UCSD-AML1 (cell line): Measurements from ENCODE around the gene PDZD2.
A peak's percentile ranks its signal among the peaks of the same experiment; 100 is the strongest.
"Not testable (repeated sequence)": the region's sequence is repeated elsewhere in the genome, so short reads cannot be mapped to it uniquely, and the experiment has no call there.

Source experiments
- DNase-seq: peaks from one replicate; lab custom pipeline; 2025; ENCODE audit not compliant: unreplicated experiment; lab: John Stamatoyannopoulos, UW

The PDZD2 gene

GRCh38 chr5:31638748-31639418, at the start of gene PDZD2:
Gene PDZD2, plus strand, starts transcription at chr5:31639131.
- DNase-seq, result peak; percentile 69

DNA sequence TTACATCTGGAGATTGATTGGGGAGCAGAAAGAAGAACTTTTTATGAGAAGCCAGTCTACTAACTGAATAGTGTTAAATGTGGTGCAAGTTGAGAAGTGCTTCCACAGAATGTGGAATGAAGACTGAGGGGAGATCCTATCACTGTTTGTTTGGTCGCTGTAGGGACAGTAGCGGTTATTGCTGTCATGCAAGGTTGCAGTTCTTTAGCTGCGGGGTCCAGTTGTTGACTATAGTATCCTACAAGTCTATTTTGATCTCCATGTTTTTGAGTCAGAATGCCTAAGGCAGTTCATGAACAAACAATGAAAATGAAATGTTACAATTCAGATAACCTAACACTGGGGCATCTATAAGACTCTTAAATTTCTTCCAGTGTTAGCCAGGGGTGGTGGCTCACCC, 45.3 kb upstream of the PDZD2 start:
- DNase-seq, result no peak

- DNase-seq, result no peak
Measured at GRCh38 chr5:31596354-31596753, 42.6 kb upstream of the PDZD2 start.

GRCh38 chr5:31598640-31599611, 40.0 kb upstream of the PDZD2 start:
- DNase-seq, result no peak

- not testable (repeated sequence) for DNase-seq
Measured at GRCh38 chr5:31602305-31602704, 36.6 kb upstream of the PDZD2 start.

DNA sequence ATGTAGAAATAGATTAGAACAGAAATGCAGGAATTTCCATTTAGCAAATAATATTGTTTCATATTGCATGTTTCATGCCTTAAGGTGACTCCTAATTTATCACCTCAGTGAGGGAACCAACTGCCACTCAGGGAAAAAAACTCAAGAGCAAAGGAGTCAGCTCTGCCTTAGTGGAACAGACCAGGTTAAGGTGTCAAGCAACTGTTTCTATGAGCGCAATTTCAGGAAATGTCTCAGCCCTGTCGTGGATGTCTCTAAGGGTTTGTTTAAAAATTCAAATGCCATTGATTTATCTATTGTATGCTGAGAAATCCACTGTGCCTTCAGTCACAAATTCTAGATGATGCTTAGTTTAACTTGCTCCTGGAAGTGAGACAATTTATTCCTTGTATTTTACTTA, 34.7 kb upstream of the PDZD2 start:
- no peak for DNase-seq

DNA sequence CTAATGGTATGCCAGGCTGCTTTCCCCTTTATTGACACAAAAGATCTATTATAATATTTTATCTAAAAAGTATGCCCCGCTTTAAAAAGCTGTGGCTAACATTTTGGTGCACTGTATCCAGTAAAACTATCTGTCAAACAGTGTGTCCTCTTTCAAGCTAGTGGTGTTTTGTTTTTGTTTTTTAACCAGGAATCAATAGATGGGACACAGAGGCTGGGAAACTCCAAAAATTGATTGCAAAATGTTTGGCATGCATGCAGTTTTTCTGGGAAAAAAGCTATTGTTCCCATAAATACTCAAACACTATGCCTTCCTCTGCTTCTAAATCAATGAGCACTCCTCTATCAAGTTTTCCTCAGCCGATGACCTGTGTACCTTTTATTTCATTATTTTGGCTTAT, 34.3 kb upstream of the PDZD2 start:
- no peak for DNase-seq

- no peak for DNase-seq
Measured at GRCh38 chr5:31605920-31606319, 33.0 kb upstream of the PDZD2 start.

DNA sequence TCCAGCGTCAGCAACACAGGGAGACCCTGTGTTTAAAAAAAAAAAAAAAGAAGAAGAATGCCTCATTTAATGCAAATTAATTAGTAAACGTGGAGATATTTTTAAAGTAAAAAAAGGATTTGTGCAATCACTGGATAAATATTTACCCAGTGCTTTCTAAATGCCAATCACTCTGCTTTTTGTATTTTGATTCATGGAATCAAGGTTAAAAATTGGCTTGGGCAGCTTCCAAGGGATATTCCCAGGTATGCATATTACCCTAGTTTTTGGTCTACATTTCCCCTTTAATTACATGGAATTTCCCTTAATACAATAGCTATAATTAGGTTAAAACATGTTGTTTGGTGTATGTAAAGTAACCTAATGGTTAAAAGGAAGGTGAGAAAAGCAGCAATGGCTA, 31.4 kb upstream of the PDZD2 start:
- no peak for DNase-seq

- DNase-seq, result no peak
Measured at GRCh38 chr5:31611002-31611401, 27.9 kb upstream of the PDZD2 start.

GRCh38 chr5:31613651-31614050, 25.3 kb upstream of the PDZD2 start:
- no peak for DNase-seq

- DNase-seq, result no peak
Measured at GRCh38 chr5:31614151-31615020, 24.5 kb upstream of the PDZD2 start.

DNA sequence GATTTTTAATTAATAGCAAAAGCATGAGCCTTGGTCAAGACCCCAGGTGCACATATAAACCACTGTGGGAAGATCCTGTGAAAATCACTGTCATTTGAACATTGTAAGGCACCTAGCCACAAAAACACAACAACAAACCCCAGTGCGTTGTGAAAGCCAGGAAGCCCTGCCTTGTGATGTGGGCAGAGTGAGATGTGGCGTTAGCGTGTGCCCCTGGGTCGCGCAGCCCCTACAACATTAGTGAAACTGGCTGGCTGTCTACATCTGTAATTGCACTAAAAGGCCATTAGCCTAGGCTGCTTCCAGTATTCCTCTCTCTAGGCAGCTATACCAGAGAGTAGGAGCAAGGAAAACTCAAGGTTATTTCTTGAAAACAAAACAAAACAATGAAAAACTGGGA, 21.1 kb upstream of the PDZD2 start:
- DNase-seq, result no peak

- DNase-seq, result no peak
Measured at GRCh38 chr5:31620026-31620425, 18.9 kb upstream of the PDZD2 start.

DNA sequence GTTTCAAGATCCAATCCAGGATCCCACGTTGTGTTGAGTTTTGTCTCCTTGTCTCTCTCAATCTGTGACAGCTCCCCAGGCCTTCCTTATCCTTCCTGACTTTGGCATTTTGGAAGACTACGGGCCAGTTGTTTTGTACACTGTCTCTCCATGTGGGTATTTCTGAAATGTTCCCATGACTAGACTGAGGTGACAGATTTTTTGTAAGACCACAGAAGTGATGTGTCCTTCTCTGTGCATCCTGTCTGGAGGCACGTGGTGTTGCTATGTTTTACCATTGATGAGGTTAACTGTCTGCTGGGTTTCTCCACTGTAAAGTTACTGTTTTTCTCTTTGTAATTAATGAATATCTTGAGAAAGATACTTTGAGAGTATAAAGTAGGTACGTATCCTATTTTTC, 15.7 kb upstream of the PDZD2 start:
- no peak for DNase-seq

- no peak for DNase-seq
Measured at GRCh38 chr5:31625394-31625793, 13.5 kb upstream of the PDZD2 start.

DNA sequence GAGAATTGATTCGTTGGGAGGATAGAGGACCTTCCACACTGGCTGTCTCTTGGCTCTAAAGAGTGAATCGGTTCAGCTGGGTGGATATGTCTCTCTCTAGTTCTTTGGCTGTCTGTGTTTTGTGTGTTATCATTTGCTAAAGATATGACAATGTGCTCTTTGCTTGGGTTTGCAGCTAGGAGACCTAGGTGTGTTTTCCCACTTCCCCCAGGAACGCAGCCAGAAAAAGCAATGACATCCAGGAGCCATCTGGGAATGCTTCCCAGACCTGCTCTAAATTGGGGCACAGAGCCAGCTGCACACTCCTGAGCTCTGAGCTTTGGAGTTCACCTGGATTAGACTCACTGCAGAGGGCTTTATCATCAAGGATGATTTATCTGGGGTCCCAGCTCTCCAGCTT, 12.8 kb upstream of the PDZD2 start:
- DNase-seq, result no peak

DNA sequence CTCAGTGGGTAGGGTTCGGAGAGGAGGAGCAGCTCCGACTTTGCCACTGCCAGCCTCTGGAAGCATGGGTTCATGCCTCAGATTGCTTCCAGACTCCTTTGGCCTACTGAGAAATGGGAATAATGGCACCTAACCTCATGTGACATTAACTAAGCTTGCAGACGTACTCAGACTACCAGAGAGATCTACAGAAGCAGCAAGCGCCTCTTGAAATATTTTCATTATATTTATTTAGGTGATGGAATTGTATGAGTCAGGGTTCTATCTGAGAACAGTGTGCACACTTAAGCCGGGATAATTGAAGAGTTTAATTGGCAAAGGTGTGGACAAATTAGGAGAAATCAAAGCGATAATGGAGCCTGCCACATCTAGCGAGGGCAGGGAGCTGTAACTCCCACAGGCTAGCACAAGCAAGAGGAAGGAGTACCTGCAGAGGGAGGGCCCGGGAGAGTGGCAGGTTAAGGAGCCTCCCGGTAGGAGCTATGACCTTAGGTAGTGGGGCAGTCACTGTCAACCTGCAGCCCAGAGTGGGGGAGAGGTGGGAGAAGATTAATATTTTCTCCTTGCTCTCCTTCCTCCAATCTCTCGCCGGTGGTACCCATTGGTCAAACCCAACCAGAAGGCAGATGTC, 12.2 kb upstream of the PDZD2 start:
- no peak for DNase-seq

GRCh38 chr5:31630931-31631330, 8.0 kb upstream of the PDZD2 start:
- no peak for DNase-seq

- no peak for DNase-seq
Measured at GRCh38 chr5:31632460-31632859, 6.5 kb upstream of the PDZD2 start.

DNA sequence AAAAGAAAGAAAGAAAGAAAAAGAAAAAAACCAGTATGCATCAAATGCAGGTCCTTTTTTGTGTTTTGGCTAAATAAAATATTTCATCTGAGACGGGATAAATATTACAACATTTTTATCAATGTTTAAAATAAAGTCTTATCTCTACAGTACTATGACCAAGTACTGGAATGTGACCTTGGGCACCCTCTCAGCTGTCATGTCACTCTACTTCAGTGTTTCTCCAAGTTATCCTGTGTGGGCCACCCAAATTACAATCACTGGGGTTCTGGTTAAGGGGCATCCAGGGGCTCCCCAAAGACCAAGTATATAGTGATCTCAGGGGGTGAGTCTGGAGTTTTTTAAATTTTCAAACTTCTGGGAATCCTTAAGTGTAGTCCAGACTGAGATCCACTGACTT, 3.5 kb upstream of the PDZD2 start:
- DNase-seq, result no peak
